Stimulated activated memory B cell treated with anti-CD40 and anti-IgM and Interleukin-4, amounts not matched to agents 10 μg/mL and 1 μg/mL and 100 μg/mL, for 72 hours (primary cell): Measurements from ENCODE around the gene LLPH.

Source experiments
- ATAC-seq: fragments of 150-1000 bp; cut with Tn5 transposase; 2 replicates; pipeline ENCODE4 v1.10.0; 2021
- H3K27ac Mint-ChIP-seq: one replicate; pipeline ENCODE4 v1.8.0; 2022; ENCODE audit warnings: mild to moderate bottlenecking, mixed read lengths
- H3K27me3 Mint-ChIP-seq: one replicate; pipeline ENCODE4 v1.8.0; 2022; ENCODE audit warnings: mixed read lengths
- H3K36me3 Mint-ChIP-seq: one replicate; pipeline ENCODE4 v1.8.0; 2022; ENCODE audit warnings: mixed read lengths
- H3K4me1 Mint-ChIP-seq: one replicate; pipeline ENCODE4 v1.8.0; 2022; ENCODE audit warnings: mixed read lengths
- H3K4me3 Mint-ChIP-seq: one replicate; pipeline ENCODE4 v1.8.0; 2022; ENCODE audit warnings: mild to moderate bottlenecking, moderate library complexity, mixed read lengths
- H3K9me3 Mint-ChIP-seq: one replicate; pipeline ENCODE4 v1.8.0; 2022; ENCODE audit warnings: mixed read lengths

Gene LLPH

GRCh38 chr12:66085213-66085612 lies 45.3 kb downstream of the LLPH start:
- no peaks in the 10 kb centered on the region for H3K4me1 Mint-ChIP-seq
- peaks cover 6% of the 10 kb centered on the region for H3K9me3 Mint-ChIP-seq
- H3K27ac Mint-ChIP-seq = no peak overlapping the region
- H3K4me3 Mint-ChIP-seq = no peak overlapping the region
- peaks cover 11% of the 10 kb centered on the region for H3K27me3 Mint-ChIP-seq
- H3K36me3 Mint-ChIP-seq = no peaks in the 10 kb centered on the region
- no peak for ATAC-seq

GRCh38 chr12:66083766-66084165 lies 46.8 kb downstream of the LLPH start:
- no peak overlapping the region for H3K4me3 Mint-ChIP-seq

DNA sequence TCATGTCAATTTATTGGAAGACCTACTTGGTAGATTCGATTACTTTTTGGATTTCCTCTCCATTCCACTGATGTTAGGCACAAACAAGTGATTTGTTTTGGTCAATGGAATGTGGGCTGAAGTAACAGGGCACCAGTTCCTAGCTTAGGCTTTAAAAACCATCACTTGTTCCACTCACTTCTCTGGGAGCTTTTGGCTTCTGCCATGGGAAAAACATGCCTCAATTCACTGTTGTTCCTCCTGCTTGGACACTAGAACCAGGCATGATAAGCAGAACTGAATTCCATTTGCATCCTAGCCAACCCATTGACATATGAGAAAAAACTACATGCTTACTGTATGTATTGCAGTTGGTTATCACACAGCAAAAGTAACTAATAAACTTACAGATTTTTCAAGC lies 47.8 kb downstream of the LLPH start:
- Mint-ChIP-seq H3K36me3 (no peaks in the 10 kb centered on the region), H3K9me3 (peaks cover 6% of the 10 kb centered on the region), H3K27me3 (peaks cover 26% of the 10 kb centered on the region), H3K27ac (no peak overlapping the region), H3K4me1 (no peaks in the 10 kb centered on the region), H3K4me3 (no peak overlapping the region)
- no peak for ATAC-seq

More at GRCh38 chr12:66083766-66084165, 46.8 kb downstream of the LLPH start:
- peaks cover 6% of the 10 kb centered on the region for H3K9me3 Mint-ChIP-seq
- no peak for ATAC-seq
- peaks cover 19% of the 10 kb centered on the region for H3K27me3 Mint-ChIP-seq
- H3K4me1 Mint-ChIP-seq = no peaks in the 10 kb centered on the region
- H3K36me3 Mint-ChIP-seq = no peaks in the 10 kb centered on the region
- no peak overlapping the region for H3K27ac Mint-ChIP-seq

DNA sequence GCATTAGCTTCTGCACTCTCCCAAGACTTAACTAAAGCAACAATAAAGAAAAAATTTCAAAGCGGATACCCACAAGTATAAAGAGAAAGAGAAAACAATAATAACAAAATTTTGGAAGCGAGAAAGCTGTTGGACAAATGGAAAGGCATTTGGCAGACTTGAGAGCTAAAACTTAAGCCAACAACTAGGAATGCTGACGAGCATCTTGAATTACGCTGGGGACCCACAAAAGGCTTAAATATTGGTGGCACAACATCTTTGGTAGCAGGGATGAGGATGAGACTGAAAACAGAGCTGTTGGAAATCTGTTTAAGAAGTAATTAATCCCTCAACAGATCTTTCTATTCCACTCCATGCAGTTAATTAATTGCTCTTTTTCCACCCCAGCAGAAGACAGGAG lies 49.8 kb downstream of the LLPH start:
- no peak for ATAC-seq
- Mint-ChIP-seq H3K9me3 (peaks cover 6% of the 10 kb centered on the region), H3K36me3 (no peaks in the 10 kb centered on the region), H3K27ac (no peak overlapping the region), H3K4me3 (no peak overlapping the region), H3K27me3 (peaks cover 26% of the 10 kb centered on the region), H3K4me1 (no peaks in the 10 kb centered on the region)

DNA sequence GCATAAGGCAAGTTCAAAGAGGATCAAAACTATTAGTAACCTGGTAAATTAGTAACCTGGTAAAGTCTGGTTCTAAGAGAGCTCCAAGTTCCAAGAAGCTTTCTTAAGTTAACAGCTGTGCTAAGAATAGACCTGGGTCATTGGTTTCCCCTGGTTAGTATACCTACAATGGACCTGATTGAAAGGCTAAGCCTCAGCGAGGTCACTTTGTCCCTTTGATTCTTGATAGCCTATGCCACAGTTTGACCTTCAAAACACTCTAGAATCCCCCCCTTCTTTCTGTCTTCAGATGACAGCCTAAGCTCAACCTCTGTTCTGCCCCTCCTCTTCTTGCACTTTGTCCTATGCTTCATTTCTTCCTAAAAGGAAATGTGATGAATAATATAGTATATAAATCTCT lies 53.0 kb downstream of the LLPH start:
- Mint-ChIP-seq H3K9me3 (no peaks in the 10 kb centered on the region), H3K4me3 (no peak overlapping the region), H3K27me3 (peaks cover 26% of the 10 kb centered on the region), H3K27ac (no peak overlapping the region), H3K36me3 (no peaks in the 10 kb centered on the region), H3K4me1 (peaks cover 4% of the 10 kb centered on the region)
- no peak for ATAC-seq

GRCh38 chr12:66074561-66074960 lies 56.0 kb downstream of the LLPH start:
- Mint-ChIP-seq H3K9me3 (no peaks in the 10 kb centered on the region), H3K27me3 (peaks cover 14% of the 10 kb centered on the region)
- no peak for ATAC-seq

DNA sequence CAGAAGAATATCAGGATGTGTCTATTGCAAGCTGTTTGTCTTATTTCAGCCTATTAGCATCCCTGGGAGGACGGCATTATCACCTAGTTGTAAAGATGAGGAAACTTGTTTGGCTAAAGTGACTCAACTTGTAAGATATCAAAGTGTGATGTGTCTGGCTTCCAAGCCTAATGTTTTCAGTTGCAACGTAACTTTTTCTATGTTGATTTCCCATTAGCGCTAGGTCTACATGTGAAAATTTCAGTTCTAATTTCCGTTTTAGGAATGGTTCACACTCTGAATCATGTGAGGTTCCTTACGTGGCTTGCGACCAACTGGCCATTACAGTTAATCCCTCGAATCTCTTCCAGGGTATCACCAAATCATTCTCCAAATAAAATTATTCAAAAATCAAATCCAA lies 58.0 kb downstream of the LLPH start:
- Mint-ChIP-seq H3K27ac (no peak overlapping the region), H3K9me3 (no peaks in the 10 kb centered on the region), H3K27me3 (no peaks in the 10 kb centered on the region), H3K36me3 (no peaks in the 10 kb centered on the region), H3K4me3 (no peak overlapping the region), H3K4me1 (peaks cover 14% of the 10 kb centered on the region)
- ATAC-seq = no peak

More at GRCh38 chr12:66074561-66074960, 56.0 kb downstream of the LLPH start:
- Mint-ChIP-seq H3K4me1 (peaks cover 14% of the 10 kb centered on the region), H3K27ac (no peak overlapping the region), H3K4me3 (no peak overlapping the region), H3K36me3 (no peaks in the 10 kb centered on the region)

DNA sequence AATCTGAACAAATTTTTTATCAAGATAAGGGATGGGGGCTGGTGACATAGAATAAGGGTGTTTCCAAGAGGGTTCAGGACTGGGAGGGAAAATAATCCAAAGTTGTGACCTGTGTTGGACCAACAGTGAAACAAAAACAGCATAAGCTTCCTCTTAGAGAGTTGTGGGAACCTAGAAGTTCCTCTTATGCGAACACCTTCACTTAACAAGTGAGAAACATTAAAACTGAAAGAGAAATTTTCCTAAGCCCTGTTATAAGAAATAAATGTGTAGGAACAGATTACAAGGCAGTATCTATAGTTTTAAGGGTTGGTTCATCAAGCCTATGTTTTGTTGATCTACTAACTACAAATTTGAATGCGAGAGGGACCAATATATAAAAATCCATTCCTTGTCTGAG lies 58.4 kb downstream of the LLPH start:
- Mint-ChIP-seq H3K27me3 (no peaks in the 10 kb centered on the region), H3K9me3 (no peaks in the 10 kb centered on the region), H3K4me3 (no peak overlapping the region), H3K27ac (no peak overlapping the region), H3K4me1 (peaks cover 16% of the 10 kb centered on the region), H3K36me3 (no peaks in the 10 kb centered on the region)
- no peak for ATAC-seq

DNA sequence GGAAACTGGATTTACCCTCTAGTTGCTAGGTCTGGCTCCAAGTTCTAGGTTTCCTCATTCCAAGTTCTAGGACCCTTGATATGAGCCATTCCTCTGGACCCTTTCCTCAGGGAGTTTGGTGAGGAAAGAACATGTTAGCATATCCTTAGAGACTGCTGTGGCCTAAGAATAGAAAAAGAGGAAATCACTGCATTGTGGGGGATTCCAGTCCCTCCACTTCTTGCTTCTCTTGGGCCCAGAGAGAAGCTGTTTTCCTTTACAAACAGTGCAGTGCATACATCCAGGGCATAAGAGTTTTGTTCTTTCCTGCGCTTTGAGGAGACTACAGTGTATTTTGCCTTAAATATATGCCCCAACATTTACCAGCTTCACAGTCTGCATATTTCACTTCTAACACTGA lies 59.0 kb downstream of the LLPH start:
- H3K9me3 Mint-ChIP-seq = peaks cover 3% of the 10 kb centered on the region
- H3K36me3 Mint-ChIP-seq = no peaks in the 10 kb centered on the region
- no peak for ATAC-seq
- no peaks in the 10 kb centered on the region for H3K27me3 Mint-ChIP-seq
- peaks cover 22% of the 10 kb centered on the region for H3K4me1 Mint-ChIP-seq
- no peak overlapping the region for H3K4me3 Mint-ChIP-seq
- no peak overlapping the region for H3K27ac Mint-ChIP-seq

- ATAC-seq = no peak
- Mint-ChIP-seq H3K36me3 (no peaks in the 10 kb centered on the region), H3K27ac (no peak overlapping the region), H3K4me3 (no peak overlapping the region), H3K27me3 (no peaks in the 10 kb centered on the region), H3K4me1 (peaks cover 28% of the 10 kb centered on the region), H3K9me3 (peaks cover 3% of the 10 kb centered on the region)
These were observed 60.0 kb downstream of the LLPH start for GRCh38 chr12:66070378-66071120.

GRCh38 chr12:66066929-66067523 lies 63.5 kb downstream of the LLPH start:
- H3K4me3 Mint-ChIP-seq = no peak overlapping the region
- no peak for ATAC-seq

More at GRCh38 chr12:66066929-66067523, 63.5 kb downstream of the LLPH start:
- no peaks in the 10 kb centered on the region for H3K36me3 Mint-ChIP-seq
- no peak overlapping the region for H3K27ac Mint-ChIP-seq
- peaks cover 3% of the 10 kb centered on the region for H3K9me3 Mint-ChIP-seq
- peaks cover under 1% of the 10 kb centered on the region for H3K27me3 Mint-ChIP-seq
- peaks cover 18% of the 10 kb centered on the region for H3K4me1 Mint-ChIP-seq
